GM12878 (cell line): ENCODE results near the gene EHBP1L1. TPM values are rescaled to one million over a fixed set of nuclear protein-coding genes. Genes with fewer than 3 reads are reported as not detected.
A peak's percentile ranks its signal among the peaks of the same experiment; 100 is the strongest.

Source experiments
- ATAC-seq: fragments of 200-7000 bp; cut with Tn5 transposase; 3 replicates; pipeline ENCODE4 v1.9.1; 2020; ENCODE audit warnings: mild to moderate bottlenecking, moderate library complexity
- BruUV-seq: library from RNA; stranded (reverse); fragments of 400-500 nt; replicated peaks from 2 replicates; lab custom pipeline; 2021; lab: Mats Ljungman, UMichigan
- CTCF ChIA-PET: fragments of 300-600 bp; sonication (Branson Sonifier 250); formaldehyde crosslinking; extraction: SDS; loops from one replicate; lab custom pipeline; 2021; ENCODE audit warnings: inconsistent platforms; lab: Yijun Ruan, JAX
- POLR2A ChIA-PET: fragments of 350-600 bp; formaldehyde crosslinking; extraction: SDS; loops from one replicate; lab custom pipeline; 2021; ENCODE audit warnings: inconsistent platforms; lab: Charles Lee
- RAD21 ChIA-PET: fragments of 300-600 bp; sonication (Branson Sonifier 250); formaldehyde crosslinking; loops from one replicate; lab custom pipeline; 2023; ENCODE audit warnings: antibody characterized with exemption; ENCODE audit not compliant: unreplicated experiment; lab: Charles Lee
- SMC1A ChIA-PET: fragments of 300-600 bp; sonication (Branson Sonifier 250); formaldehyde crosslinking; loops from one replicate; lab custom pipeline; 2023; ENCODE audit not compliant: unreplicated experiment, uncharacterized antibody; lab: Charles Lee
- DNase-seq: peaks from one replicate; pipeline ENCODE4 v3.0.0-alpha.2; 2011; ENCODE audit warnings: low read depth, low spot score
- FAIRE-seq: peaks from 3 replicates; lab custom pipeline; 2011; peaks lifted over from hg19 to GRCh38; lab: Jason Lieb, UNC
- H2AFZ ChIP-seq: 2 replicates; pipeline ENCODE4 v1.6.0; 2011; ENCODE audit warnings: low read depth, low read length, control low read depth; ENCODE audit not compliant: control insufficient read depth
- H3K27ac ChIP-seq: 2 replicates; pipeline ENCODE4 v1.5.1; 2011; ENCODE audit warnings: control low read depth; ENCODE audit not compliant: control insufficient read depth, insufficient read depth
- H3K27me3 ChIP-seq, 2 experiments: replicated peaks in 1 of 2; 2 replicates each; pipeline versions ENCODE4 v1.6.0 to v1.6.1; 2011; ENCODE audit warnings: low read length in 1 of 2; ENCODE audit not compliant: control insufficient read depth in 2 of 2, insufficient read depth in 2 of 2
- H3K36me3 ChIP-seq, 2 experiments: 2 replicates each; pipeline ENCODE4 v1.5.1; 2011; ENCODE audit warnings: low read length in 1 of 2; ENCODE audit not compliant: control insufficient read depth in 2 of 2, insufficient read depth in 2 of 2
- H3K4me1 ChIP-seq: 2 replicates; pipeline ENCODE4 v1.6.1; 2011; ENCODE audit warnings: mild to moderate bottlenecking, low read length, moderate library complexity, mixed read lengths; ENCODE audit not compliant: control insufficient read depth, insufficient read depth
- H3K4me2 ChIP-seq: 2 replicates; pipeline ENCODE4 v1.6.0; 2011; ENCODE audit warnings: control low read depth; ENCODE audit not compliant: control insufficient read depth, insufficient read depth
- H3K4me3 ChIP-seq: fragments of 200-600 bp; sonication (generic); 2 replicates; pipeline ENCODE4 v1.5.1; 2016
- H3K79me2 ChIP-seq: 2 replicates; pipeline ENCODE4 v1.6.0; 2011; ENCODE audit warnings: low read length; ENCODE audit not compliant: control insufficient read depth, insufficient read depth
- H3K9ac ChIP-seq: 2 replicates; pipeline ENCODE4 v1.8.0; 2011; ENCODE audit warnings: low read length, control low read depth, mixed read lengths; ENCODE audit not compliant: control insufficient read depth, insufficient read depth
- H3K9me3 ChIP-seq: replicated peaks from 3 replicates; pipeline ENCODE4 v1.5.1; 2011; ENCODE audit warnings: mild to moderate bottlenecking, low read length; ENCODE audit not compliant: control insufficient read depth, insufficient read depth
- H4K20me1 ChIP-seq: 2 replicates; pipeline ENCODE4 v1.6.0; 2011; ENCODE audit not compliant: control insufficient read depth, insufficient read depth
- ATF3 ChIP-seq: IDR thresholded peaks from 2 replicates; pipeline ENCODE4 v1.6.1; 2011; ENCODE audit warnings: low read depth, mild to moderate bottlenecking, low read length, moderate library complexity, borderline replicate concordance; ENCODE audit errors: extremely low read depth
- BRCA1 ChIP-seq: IDR thresholded peaks from 2 replicates; pipeline ENCODE4 v1.6.1; 2011; ENCODE audit warnings: low read depth, low read length, improper control_type of control experiment
- CTCF ChIP-seq, 3 experiments: IDR thresholded peaks in 2 of 3; conservative IDR thresholded peaks in 1 of 3; 2 replicates each; pipeline ENCODE4 v1.5.1; 2011; ENCODE audit warnings: low read depth in 3 of 3, low read length in 3 of 3, mild to moderate bottlenecking in 3 of 3, control low read depth in 2 of 3, moderate library complexity in 2 of 3, inconsistent platforms in 1 of 3, mixed read lengths in 1 of 3; ENCODE audit not compliant: control insufficient read depth in 2 of 3, insufficient read depth in 1 of 3; ENCODE audit errors: extremely low read depth in 1 of 3
- FOXK2 ChIP-seq: fragments of 450-650 bp; IDR thresholded peaks from 2 replicates; pipeline ENCODE4 v1.6.1; 2017; ENCODE audit warnings: mild to moderate bottlenecking, moderate library complexity
- HDGF ChIP-seq: fragments of 450-650 bp; IDR thresholded peaks from 2 replicates; pipeline ENCODE4 v1.6.1; 2016; ENCODE audit warnings: antibody characterized with exemption
- NFYA ChIP-seq: IDR thresholded peaks from 2 replicates; pipeline ENCODE4 v1.6.1; 2011; ENCODE audit warnings: low read depth, mild to moderate bottlenecking, low read length, improper control_type of control experiment, borderline replicate concordance
- NR2C1 ChIP-seq: fragments of 450-650 bp; IDR thresholded peaks from 2 replicates; pipeline ENCODE4 v1.6.1; 2017; ENCODE audit warnings: antibody characterized with exemption, mild to moderate bottlenecking, moderate library complexity
- RBBP5 ChIP-seq: fragments of 200-600 bp; sonication (generic); conservative IDR thresholded peaks from 2 replicates; pipeline ENCODE4 v1.6.1; 2016
- RCOR1 ChIP-seq: conservative IDR thresholded peaks from 2 replicates; pipeline ENCODE4 v1.6.1; 2012; ENCODE audit warnings: low read depth, low read length, improper control_type of control experiment
- SMAD5 ChIP-seq: IDR thresholded peaks from 2 replicates; pipeline ENCODE4 v1.6.1; 2016; ENCODE audit warnings: antibody characterized with exemption, low read depth
- WRNIP1 ChIP-seq: IDR thresholded peaks from 2 replicates; pipeline ENCODE4 v1.6.1; 2011; ENCODE audit warnings: low read depth, low read length, improper control_type of control experiment, borderline replicate concordance
- ZNF274 ChIP-seq: IDR thresholded peaks from one replicate; pipeline ENCODE4 v1.8.0; 2011; ENCODE audit not compliant: insufficient read length, insufficient read depth
- WGBS: methylation state at CpG from one replicate; pipeline ENCODE4 v1.1.6; 2016; ENCODE audit warnings: low lambda C conversion rate; ENCODE audit not compliant: insufficient replicate concordance, insufficient coverage; ENCODE audit errors: missing lambda C conversion rate; 5-methylcytosine and 5-hydroxymethylcytosine counted together
- in situ Hi-C: fragments of 300-500 bp; cut with MboI; formaldehyde crosslinking; loops from 9 replicates; pipeline ENCODE4 v1.14.3; 2018; ENCODE audit warnings: mixed read lengths
- intact Hi-C: fragments of 100-400 bp; cut with micrococcal nuclease; formaldehyde crosslinking; loops from one replicate; pipeline ENCODE4 v1.14.2; 2022; ENCODE audit not compliant: unreplicated experiment
- polyA plus RNA-seq, 11 experiments: library from polyadenylated mRNA; depleted of rRNA in 4 of 11; unstranded in 6 of 11; stranded (reverse) in 5 of 11; fragments of >200 nt; fragmentation: Nextera tagmentation in 4 of 11; fragmentation: Illumina TruSeq in 1 of 11; extraction: Ambion mirVana in 4 of 11; extraction: Trizol in 1 of 11; gene quantifications; 1 replicate in 1 of 11; 2 replicates in 10 of 11; pipeline versions ENCODE4 v1.2.1 to v1.2.3, GENCODE V29; 2011 to 2016; ENCODE audit warnings: inconsistent platforms in 2 of 11, missing spikeins in 2 of 11, low read depth in 1 of 11
- total RNA-seq, 4 experiments: library from RNA; depleted of rRNA in 3 of 4; stranded (reverse); fragments of >200 nt in 3 of 4; fragmentation: Illumina TruSeq in 1 of 4; extraction: Trizol in 1 of 4; gene quantifications; 2 replicates each; pipeline versions ENCODE4 v1.2.1 to v1.2.3, GENCODE V29; 2013 to 2021

Gene EHBP1L1
- total and polyA plus RNA-seq, 10 of the 15 experiments (the other 5 are each of a cell fraction or from before 2014, with no cell fraction given), result 0.06 to 99.4 (median 32.7) TPM

DNA sequence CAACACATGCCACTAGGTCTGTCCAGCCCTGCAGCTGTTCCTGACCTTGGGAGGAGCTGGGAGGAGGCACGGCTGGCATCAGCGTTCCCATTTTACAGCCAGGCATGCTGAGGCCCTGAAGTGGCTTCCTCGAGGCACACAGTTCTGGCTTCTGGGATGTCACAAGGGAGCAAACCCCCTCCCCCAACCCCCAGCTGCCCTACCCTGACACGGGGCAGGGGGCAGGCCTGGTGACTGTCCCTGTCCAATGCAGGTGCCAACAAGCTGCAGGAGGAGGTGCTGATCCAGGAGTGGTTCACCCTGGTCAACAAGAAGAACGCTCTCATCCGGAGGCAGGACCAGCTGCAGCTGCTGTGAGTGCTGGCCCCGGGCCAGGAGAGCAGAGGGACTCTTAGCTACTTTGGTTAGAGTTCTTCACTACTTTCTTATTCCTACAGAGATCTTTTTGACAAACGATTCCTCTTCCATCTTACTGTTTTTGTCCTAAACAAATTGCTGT is 14.4 kb downstream of the EHBP1L1 start:
- ChIA-PET CTCF (interaction anchor here (0.6 to 5.9 kb wide), 10 partner anchors 13 to 63 kb away, joined by 3 to 130 read pairs (median 7); partner anchors contain the start of genes EHBP1L1, FAM89B, MAP3K11 and PCNX3), RAD21 (interaction anchor here (0.6 to 6.5 kb wide), 8 partner anchors 14 to 93 kb away, joined by 3 to 132 read pairs (median 10); partner anchors contain the start of genes EHBP1L1, FAM89B, PCNX3 and ZNRD2), SMC1A (interaction anchor here (1.0 to 6.2 kb wide), 9 partner anchors 8 to 227 kb away, joined by 3 to 93 read pairs (median 7); partner anchors contain the start of genes EHBP1L1, FAM89B and PCNX3), POLR2A (interaction anchor here (0.7 to 6.0 kb wide), 10 partner anchors 13 to 171 kb away, joined by 3 to 129 read pairs (median 4); partner anchors contain the start of genes EHBP1L1, FAM89B, MAP3K11 and SIPA1)
- FAIRE-seq, result no peak
- Histone ChIP-seq H4K20me1 (no peaks in the 10 kb centered on the region), H3K27ac (no peak overlapping the region), H3K4me1 (peaks cover 45% of the 10 kb centered on the region), H3K36me3 (peaks cover 2 to 8% of the 10 kb centered on the region in 2 experiments; a peak in 3 of 4 replicates), H3K79me2 (peaks cover 16% of the 10 kb centered on the region), H3K9ac (no peak overlapping the region), H3K4me3 (no peak overlapping the region), H3K4me2 (no peak overlapping the region), H2AFZ (no peak overlapping the region), H3K9me3 (no peaks in the 10 kb centered on the region), H3K27me3 (no peaks in the 10 kb centered on the region)
- DNase-seq, result no peak
- in situ Hi-C loops, result no loop called here
- intact Hi-C loops, result no loop called here
- ATAC-seq, result no peak
- TF ChIP-seq HDGF, result peak; percentile 10
- TF ChIP-seq WRNIP1, result no peak
- BruUV-seq, result no TSS peak
- 66% methylated on average over 8 of the region's 8 CpGs for WGBS

GRCh38 chr11:65591939-65592857 is 16.3 kb downstream of the EHBP1L1 start:
- RAD21 ChIA-PET, result interaction anchor here (1.3 to 2.1 kb wide), 2 partner anchors 19 to 46 kb away, joined by 3 to 12 read pairs; partner anchors contain the start of genes FAM89B and SIPA1
- intact Hi-C loops, result no loop called here
- no peak for TF ChIP-seq NFYA
- no peak for TF ChIP-seq RCOR1
- no peak for TF ChIP-seq CTCF (IDR thresholded peaks at IDR 0.05 in 2 of 3, conservative IDR thresholded peaks at IDR 0.05 in 1 of 3; ENCODE audit: control insufficient read depth in 2 of 3, extremely low read depth in 1 of 3, insufficient read depth in 1 of 3, low read depth in 3 of 3, low read length in 3 of 3)
- no peak for TF ChIP-seq ATF3
- TF ChIP-seq ZNF274, result no peak
- no peak for TF ChIP-seq FOXK2
- no peak for TF ChIP-seq SMAD5
- no peak for TF ChIP-seq BRCA1
- TF ChIP-seq RBBP5, result no peak
- no peak for TF ChIP-seq NR2C1

More at GRCh38 chr11:65591939-65592857, 16.3 kb downstream of the EHBP1L1 start:
- no peak overlapping the region for H2AFZ ChIP-seq
- peaks cover 0 to 2% of the 10 kb centered on the region in 2 experiments; a peak in 3 of 4 replicates for H3K36me3 ChIP-seq
- 96% methylated on average over 75 of the region's 106 CpGs for WGBS
- peaks cover 5% of the 10 kb centered on the region for H3K79me2 ChIP-seq
- no peak overlapping the region for H3K4me2 ChIP-seq
- peaks cover 27% of the 10 kb centered on the region for H3K4me1 ChIP-seq
- no TSS peak for BruUV-seq
- DNase-seq, result no peak
- in situ Hi-C loops, result no loop called here
- no peak overlapping the region for H3K9ac ChIP-seq
- POLR2A ChIA-PET, result interaction anchor here (0.6 to 6.0 kb wide), 3 partner anchors 17 to 142 kb away, joined by 3 to 66 read pairs (median 12); partner anchors contain the start of genes FAM89B and ZNRD2
- CTCF ChIA-PET, result interaction anchor here (1.0 to 3.3 kb wide), 6 partner anchors 11 to 51 kb away, joined by 3 to 39 read pairs (median 18); partner anchors contain the start of genes EHBP1L1, FAM89B, PCNX3 and ZNRD2
- H3K27ac ChIP-seq, result no peak overlapping the region
- ATAC-seq, result no peak
- H3K9me3 ChIP-seq, result no peaks in the 10 kb centered on the region
- H4K20me1 ChIP-seq, result no peaks in the 10 kb centered on the region
- no peak overlapping the region for H3K4me3 ChIP-seq
- FAIRE-seq, result no peak
- no peaks in the 10 kb centered on the region for H3K27me3 ChIP-seq
- SMC1A ChIA-PET, result interaction anchor here (1.8 to 2.3 kb wide), 4 partner anchors 12 to 23 kb away, joined by 5 to 18 read pairs (median 6); partner anchors contain the start of genes FAM89B and PCNX3
